IPS-20b (cell line): ENCODE data around the gene SNX3.

Source experiments
- H3K27ac ChIP-seq: one replicate; pipeline ENCODE4 v1.5.1; 2013; ENCODE audit warnings: low read length
- H3K27me3 ChIP-seq: 2 replicates; pipeline ENCODE4 v1.6.1; 2013; ENCODE audit warnings: mild to moderate bottlenecking, low read length, inconsistent platforms; ENCODE audit not compliant: insufficient read depth
- H3K36me3 ChIP-seq: 2 replicates; pipeline ENCODE4 v1.6.1; 2013; ENCODE audit warnings: low read depth, mild to moderate bottlenecking, inconsistent platforms, low read length, moderate library complexity; ENCODE audit not compliant: insufficient read depth
- H3K4me1 ChIP-seq: 2 replicates; pipeline ENCODE4 v1.6.1; 2013; ENCODE audit warnings: mild to moderate bottlenecking, control low read depth, inconsistent platforms, low read length, moderate library complexity; ENCODE audit not compliant: insufficient read depth
- H3K4me3 ChIP-seq: 2 replicates; pipeline ENCODE4 v1.5.1; 2013; ENCODE audit warnings: mild to moderate bottlenecking, low read length, inconsistent platforms
- H3K9ac ChIP-seq: 2 replicates; pipeline ENCODE4 v1.6.1; 2013; ENCODE audit warnings: low read depth, mild to moderate bottlenecking, inconsistent platforms, low read length, moderate library complexity
- H3K9me3 ChIP-seq: 2 replicates; pipeline ENCODE4 v1.6.1; 2013; ENCODE audit warnings: mild to moderate bottlenecking, low read depth, low read length, inconsistent platforms; ENCODE audit not compliant: insufficient read depth

The SNX3 gene

DNA sequence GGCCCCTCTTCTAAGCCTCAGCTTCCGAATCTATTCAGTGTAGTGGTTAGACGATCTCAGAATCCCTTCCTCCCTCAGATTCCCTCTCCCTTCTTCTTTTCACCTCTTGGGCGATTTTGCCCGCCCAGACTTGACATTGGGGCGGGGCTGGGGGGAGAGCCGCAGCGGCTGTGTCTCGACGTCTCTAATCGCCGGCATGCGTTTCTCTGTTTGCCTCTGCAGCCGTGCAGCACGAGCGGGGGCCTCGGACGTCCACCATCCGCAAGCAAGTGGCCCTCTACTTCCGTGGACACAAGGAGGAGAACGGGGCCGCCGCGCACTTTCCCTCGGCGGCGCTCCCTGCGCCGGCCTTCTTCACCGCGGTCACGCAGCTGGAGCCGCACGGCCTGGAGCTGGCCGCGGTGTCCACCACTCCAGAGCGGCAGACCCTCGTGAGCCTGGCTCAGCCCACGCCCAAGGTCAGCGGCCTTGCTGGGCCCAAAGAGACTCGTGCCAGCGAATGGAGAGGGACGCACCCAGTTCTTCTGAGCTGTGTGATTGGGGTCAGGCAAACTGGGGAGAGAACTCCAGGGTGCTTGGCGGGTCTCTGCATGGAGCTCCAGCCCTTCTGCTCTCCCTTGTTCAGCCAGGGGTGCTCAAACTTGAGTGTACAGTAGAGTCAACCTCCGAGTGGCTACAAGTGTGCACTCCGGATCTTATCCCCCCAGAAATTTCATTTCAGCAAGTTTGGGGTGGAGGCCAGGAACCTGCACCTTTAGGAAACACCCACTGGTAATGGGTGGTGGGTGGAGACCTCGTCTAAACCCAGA lies 84.4 kb downstream of the SNX3 start:
- Histone ChIP-seq H3K9ac (no peak overlapping the region), H3K9me3 (no peaks in the 10 kb centered on the region; the same call in 1 of the 2 replicates), H3K4me3 (peak overlapping the region; percentile 54), H3K27ac (no peak overlapping the region), H3K36me3 (no peaks in the 10 kb centered on the region), H3K27me3 (peaks cover 98% of the 10 kb centered on the region), H3K4me1 (peaks cover 15% of the 10 kb centered on the region; the same call in 1 of the 2 replicates)

- H3K4me3 ChIP-seq: peak overlapping the region; percentile 54
- peaks cover 17% of the 10 kb centered on the region; the same call in 1 of the 2 replicates for H3K4me1 ChIP-seq
- H3K27me3 ChIP-seq: peaks cover 98% of the 10 kb centered on the region
- no peaks in the 10 kb centered on the region for H3K36me3 ChIP-seq
- H3K9ac ChIP-seq: no peak overlapping the region
- H3K27ac ChIP-seq: no peak overlapping the region
- no peaks in the 10 kb centered on the region; the same call in 1 of the 2 replicates for H3K9me3 ChIP-seq
Measured at GRCh38 chr6:108175592-108176279, 85.1 kb downstream of the SNX3 start.

- H3K4me1 ChIP-seq: peaks cover 15% of the 10 kb centered on the region; the same call in 1 of the 2 replicates
- H3K27me3 ChIP-seq: peaks cover 98% of the 10 kb centered on the region
- no peaks in the 10 kb centered on the region; the same call in 1 of the 2 replicates for H3K9me3 ChIP-seq
- H3K36me3 ChIP-seq: no peaks in the 10 kb centered on the region
- H3K4me3 ChIP-seq: no peak overlapping the region; the same call in 1 of the 2 replicates
- no peak overlapping the region for H3K27ac ChIP-seq
- no peak overlapping the region for H3K9ac ChIP-seq
Measured at GRCh38 chr6:108175176-108175591, 85.7 kb downstream of the SNX3 start.

DNA sequence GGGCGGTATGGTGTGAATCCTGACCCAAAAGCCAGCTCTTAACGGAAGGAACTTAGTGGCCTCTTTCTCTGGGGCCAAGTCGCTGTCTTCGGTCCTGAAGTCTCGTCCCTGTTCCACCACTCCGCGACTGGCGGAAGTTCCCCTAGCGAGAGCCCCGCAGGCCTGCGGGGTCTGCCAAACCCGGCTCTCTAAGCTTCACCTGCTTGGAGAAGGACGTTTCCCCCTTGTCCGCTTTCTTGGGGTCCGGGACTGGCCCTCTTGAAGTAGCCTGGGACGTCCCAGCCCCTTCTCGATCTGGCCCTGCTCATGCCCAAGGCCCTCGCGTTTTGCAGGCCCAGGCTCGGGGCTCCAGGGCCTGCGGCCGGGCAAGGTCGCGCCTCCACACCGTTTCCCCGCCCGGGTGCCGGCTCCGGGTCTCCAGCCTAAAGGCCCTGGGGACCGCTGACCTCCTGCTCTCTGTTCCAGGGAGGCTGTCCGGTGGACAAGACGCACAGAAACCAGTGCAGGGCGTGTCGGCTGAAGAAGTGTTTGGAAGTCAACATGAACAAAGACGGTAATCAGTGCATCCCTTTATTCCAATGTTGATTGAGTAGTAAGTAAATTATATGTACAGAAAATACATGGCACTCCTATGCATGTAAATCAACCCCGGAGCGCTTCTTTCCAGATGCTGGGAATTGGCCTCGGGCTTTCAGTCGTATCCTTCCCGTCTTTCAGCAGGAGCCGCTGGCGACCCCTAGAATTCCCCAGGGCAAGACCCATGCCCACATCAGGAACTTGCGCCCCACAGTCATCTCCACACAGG lies 86.3 kb downstream of the SNX3 start:
- Histone ChIP-seq H3K9me3 (no peaks in the 10 kb centered on the region; the same call in 1 of the 2 replicates), H3K4me3 (no peak overlapping the region), H3K27ac (no peak overlapping the region), H3K27me3 (peaks cover 100% of the 10 kb centered on the region), H3K36me3 (no peaks in the 10 kb centered on the region), H3K4me1 (peaks cover 14% of the 10 kb centered on the region; the same call in 1 of the 2 replicates), H3K9ac (no peak overlapping the region)

DNA sequence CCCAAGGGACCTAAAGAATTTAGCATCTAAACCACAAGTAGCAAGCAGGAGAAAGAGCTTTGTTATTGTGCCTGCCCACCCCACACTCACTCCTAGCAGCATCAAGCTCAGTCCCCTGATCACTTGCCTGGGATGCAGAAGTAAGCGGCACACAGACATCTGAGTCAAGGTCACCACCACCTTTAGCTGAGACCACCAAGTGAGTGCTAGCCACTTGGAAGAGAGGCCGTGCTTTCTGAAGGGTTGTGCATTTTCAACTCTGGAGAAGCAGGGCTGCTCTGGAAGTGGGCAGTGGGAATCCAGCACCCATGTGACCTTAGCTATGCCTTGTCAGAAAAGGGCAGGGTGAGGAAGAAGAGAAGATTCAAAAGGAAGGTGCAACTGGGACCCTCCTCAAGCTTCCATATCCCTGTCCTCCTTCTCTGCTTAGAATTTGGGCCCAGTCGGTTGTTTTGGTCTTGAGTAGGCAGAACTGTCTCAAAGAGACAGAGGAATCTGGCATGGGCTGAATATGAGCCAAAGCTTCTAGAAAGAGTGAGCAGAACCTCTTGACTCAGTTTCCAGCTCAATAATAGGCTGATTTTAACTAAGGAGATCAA lies 88.8 kb downstream of the SNX3 start:
- no peaks in the 10 kb centered on the region for H3K36me3 ChIP-seq
- H3K9ac ChIP-seq: no peak overlapping the region
- H3K4me1 ChIP-seq: peaks cover 14% of the 10 kb centered on the region; the same call in 1 of the 2 replicates
- peaks cover 100% of the 10 kb centered on the region for H3K27me3 ChIP-seq
- H3K4me3 ChIP-seq: no peak overlapping the region
- H3K27ac ChIP-seq: no peak overlapping the region
- no peaks in the 10 kb centered on the region; the same call in 1 of the 2 replicates for H3K9me3 ChIP-seq

- peaks cover 100% of the 10 kb centered on the region for H3K27me3 ChIP-seq
- no peaks in the 10 kb centered on the region; the same call in 1 of the 2 replicates for H3K9me3 ChIP-seq
- peaks cover 14% of the 10 kb centered on the region; the same call in 1 of the 2 replicates for H3K4me1 ChIP-seq
- H3K9ac ChIP-seq: no peak overlapping the region
- H3K4me3 ChIP-seq: 0 out of 2 replicates have a peak overlapping the region, but pooled peaks have one; percentile 12
- H3K36me3 ChIP-seq: no peaks in the 10 kb centered on the region
- no peak overlapping the region for H3K27ac ChIP-seq
Measured at GRCh38 chr6:108171291-108171917, 89.4 kb downstream of the SNX3 start.

DNA sequence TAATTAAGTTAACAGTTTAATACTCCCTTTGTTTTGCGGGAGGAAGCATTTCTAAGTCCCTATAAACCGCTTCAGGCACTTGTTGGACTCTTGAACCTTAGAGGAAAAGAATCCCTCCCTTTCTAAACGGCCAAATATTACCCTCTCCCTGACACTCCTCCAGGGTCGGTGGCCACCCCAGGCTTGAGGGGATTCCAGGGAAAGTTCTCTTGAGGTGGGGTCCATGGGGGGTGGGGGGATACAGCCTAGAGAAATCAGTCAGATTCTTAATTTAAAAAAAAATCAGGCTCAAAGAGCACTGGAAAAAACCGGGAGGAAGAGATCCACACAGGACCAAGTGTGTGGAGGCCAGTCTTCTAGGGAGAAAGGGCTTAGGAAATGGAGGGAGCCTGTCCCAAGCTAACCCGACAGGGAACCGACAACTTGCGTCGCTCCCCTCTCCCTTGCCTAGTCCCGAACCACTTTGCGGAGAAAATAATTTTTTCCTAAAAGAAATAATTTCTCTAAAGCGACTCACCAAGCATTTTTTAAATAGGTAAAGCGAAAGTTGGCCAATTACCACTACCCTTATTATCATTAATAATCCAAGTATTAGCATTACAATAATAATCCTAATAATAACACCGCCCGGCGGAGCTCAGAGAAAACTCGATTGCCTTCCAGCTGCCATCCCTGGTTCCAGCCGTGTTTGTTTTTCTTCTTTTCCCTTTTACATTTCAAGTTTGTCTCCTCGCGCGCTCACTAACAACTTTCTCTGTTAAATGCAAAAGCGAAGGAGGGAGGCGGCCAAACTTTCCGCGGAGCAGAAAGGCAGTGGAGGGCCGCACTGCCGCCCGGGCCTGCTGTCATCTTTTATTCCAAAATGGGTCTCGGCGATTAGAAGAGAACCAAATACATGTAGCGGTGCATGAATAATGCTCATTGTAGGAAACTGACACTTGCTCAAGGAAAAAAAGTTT lies 90.2 kb downstream of the SNX3 start:
- H3K4me3 ChIP-seq: 0 out of 2 replicates have a peak overlapping the region, but pooled peaks have one; percentile 12
- no peaks in the 10 kb centered on the region; the same call in 1 of the 2 replicates for H3K9me3 ChIP-seq

DNA sequence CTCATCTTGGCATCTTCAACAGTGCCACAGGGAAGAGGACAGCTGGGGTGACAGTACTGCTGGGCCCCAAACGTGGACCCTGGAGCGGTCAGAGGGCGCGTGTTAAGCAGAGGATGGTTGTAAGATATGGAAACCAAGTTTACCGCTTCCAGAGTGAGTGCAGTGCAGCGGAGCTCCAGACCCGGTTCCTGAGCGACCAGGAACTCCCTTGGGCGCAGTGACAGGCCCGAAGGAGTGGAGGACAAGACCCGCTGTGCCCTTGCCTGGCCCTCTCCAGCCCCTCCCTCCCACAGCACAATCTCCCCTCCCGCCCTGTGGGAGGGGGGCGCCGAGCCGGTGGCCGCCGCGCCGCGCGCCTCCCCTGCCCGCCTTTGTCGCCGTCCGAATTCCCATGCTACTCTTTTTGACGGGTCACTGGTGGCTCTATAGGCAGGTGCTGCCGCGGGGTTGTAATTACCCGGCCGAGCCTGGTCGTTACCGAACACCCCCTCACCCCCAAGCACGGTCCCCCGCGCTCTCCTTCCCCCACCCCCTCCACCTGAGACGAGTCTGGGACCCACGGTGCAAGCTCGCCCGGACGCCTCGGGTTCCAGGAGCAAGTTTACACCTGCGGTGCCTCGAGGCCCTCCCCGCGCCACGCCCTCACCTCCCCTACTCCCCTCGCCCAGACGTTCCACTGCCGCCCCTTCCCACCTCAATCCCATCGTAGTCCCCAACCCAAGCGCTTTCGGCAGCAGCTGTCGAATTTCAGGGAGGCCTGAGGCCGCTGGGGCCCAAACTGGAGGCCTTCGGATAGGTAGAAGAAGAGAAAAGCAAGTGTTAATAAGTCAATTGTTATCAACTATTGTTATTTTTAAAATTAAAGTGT lies 91.1 kb downstream of the SNX3 start:
- H3K4me1 ChIP-seq: peaks cover 16% of the 10 kb centered on the region; the same call in 1 of the 2 replicates
- no peaks in the 10 kb centered on the region; the same call in 1 of the 2 replicates for H3K9me3 ChIP-seq
- no peak overlapping the region for H3K27ac ChIP-seq
- no peak overlapping the region for H3K4me3 ChIP-seq
- H3K27me3 ChIP-seq: peaks cover 100% of the 10 kb centered on the region
- no peaks in the 10 kb centered on the region for H3K36me3 ChIP-seq
- no peak overlapping the region for H3K9ac ChIP-seq

More for the DNA sequence above, 90.2 kb downstream of the SNX3 start:
- Histone ChIP-seq H3K27ac (no peak overlapping the region), H3K36me3 (no peaks in the 10 kb centered on the region), H3K4me1 (peaks cover 11% of the 10 kb centered on the region; the same call in 1 of the 2 replicates), H3K27me3 (peaks cover 100% of the 10 kb centered on the region), H3K9ac (no peak overlapping the region)
